ENCODE results near the gene TM4SF4.

GRCh38 chr3:149507491-149508324 is 33.2 kb downstream of the TM4SF4 start:
- no peak for TF ChIP-seq CTCF (IDR thresholded peaks at IDR 0.05)
- TF ChIP-seq EZH2 (IDR thresholded peaks at IDR 0.05; ENCODE audit: borderline replicate concordance, insufficient read depth, low read depth, low read length, poor library complexity, severe bottlenecking) = no peak

Data from B cell (primary cell).